Neural progenitor cell (in vitro differentiated cells): ENCODE data around the gene MYCBPAP. TPM values are rescaled to one million over a fixed set of nuclear protein-coding genes. Genes with fewer than 3 reads are reported as not detected.

Experiments used
- DNase-seq: peaks from one replicate; pipeline ENCODE4 v3.0.0-alpha.2; 2016; ENCODE audit warnings: low spot score
- H2AFZ ChIP-seq: fragments of 200-600 bp; sonication (generic); replicated peaks from 2 replicates; pipeline ENCODE4 v1.6.1; 2016; ENCODE audit warnings: antibody characterized with exemption
- H3F3A ChIP-seq: fragments of 200-600 bp; sonication (generic); 2 replicates; pipeline ENCODE4 v1.6.1; 2016; ENCODE audit warnings: antibody characterized with exemption, low read depth
- H3K27ac ChIP-seq: fragments of 200-600 bp; sonication (generic); 2 replicates; pipeline ENCODE4 v1.5.1; 2016; ENCODE audit warnings: mild to moderate bottlenecking
- H3K27me3 ChIP-seq: fragments of 200-600 bp; sonication (generic); 2 replicates; pipeline ENCODE4 v1.6.1; 2016; ENCODE audit warnings: mild to moderate bottlenecking, moderate library complexity
- H3K36me3 ChIP-seq: fragments of 200-600 bp; sonication (generic); 2 replicates; pipeline ENCODE4 v1.5.1; 2016
- H3K4me1 ChIP-seq: fragments of 200-600 bp; sonication (generic); 2 replicates; pipeline ENCODE4 v1.6.1; 2016; ENCODE audit warnings: mixed run types
- H3K4me2 ChIP-seq: fragments of 200-600 bp; sonication (generic); 2 replicates; pipeline ENCODE4 v1.6.1; 2016
- H3K4me3 ChIP-seq: fragments of 200-600 bp; sonication (generic); 2 replicates; pipeline ENCODE4 v1.5.1; 2016
- H3K79me2 ChIP-seq: fragments of 200-600 bp; sonication (generic); 2 replicates; pipeline ENCODE4 v1.6.1; 2016; ENCODE audit warnings: low read depth
- H3K9ac ChIP-seq: fragments of 200-600 bp; sonication (generic); 2 replicates; pipeline ENCODE4 v1.6.1; 2016
- H3K9me3 ChIP-seq: fragments of 200-600 bp; sonication (generic); 2 replicates; pipeline ENCODE4 v1.5.1; 2016; ENCODE audit warnings: low read depth
- H4K20me1 ChIP-seq: fragments of 200-600 bp; sonication (generic); 2 replicates; pipeline ENCODE4 v1.6.1; 2016; ENCODE audit warnings: low read depth
- H3K27ac Mint-ChIP-seq: 3 replicates; pipeline ENCODE4 v1.8.0; 2021; ENCODE audit warnings: mixed read lengths
- H3K27me3 Mint-ChIP-seq: 2 replicates; pipeline ENCODE4 v1.8.0; 2022; ENCODE audit warnings: low read depth, mild to moderate bottlenecking, inconsistent platforms, moderate library complexity, mixed read lengths; ENCODE audit not compliant: insufficient read depth
- H3K36me3 Mint-ChIP-seq: 3 replicates; pipeline ENCODE4 v1.8.0; 2021; ENCODE audit warnings: mixed read lengths
- H3K4me1 Mint-ChIP-seq: 3 replicates; pipeline ENCODE4 v1.8.0; 2021; ENCODE audit warnings: mixed read lengths
- H3K4me3 Mint-ChIP-seq: 3 replicates; pipeline ENCODE4 v1.8.0; 2021; ENCODE audit warnings: mild to moderate bottlenecking, moderate library complexity, mixed read lengths
- H3K9me3 Mint-ChIP-seq: 3 replicates; pipeline ENCODE4 v1.8.0; 2020; ENCODE audit warnings: mixed read lengths
- EZH2 ChIP-seq: fragments of 200-600 bp; sonication (generic); IDR thresholded peaks from 2 replicates; pipeline ENCODE4 v1.6.1; 2017; ENCODE audit warnings: antibody characterized with exemption, mild to moderate bottlenecking, moderate library complexity
- EZH2phosphoT487 ChIP-seq: fragments of 200-600 bp; sonication (generic); IDR thresholded peaks from 2 replicates; pipeline ENCODE4 v1.6.1; 2017; ENCODE audit warnings: antibody characterized with exemption
- total RNA-seq: library from RNA; depleted of rRNA; stranded (reverse); fragments of >200 nt; gene quantifications from 2 replicates; pipeline ENCODE4 v1.2.3, GENCODE V29; 2015; ENCODE audit warnings: low replicate concordance
- TF ChIP-seq, protein P1 (sequence below): fragments of 200-600 bp; sonication (generic); IDR thresholded peaks from 2 replicates; pipeline ENCODE4 v1.5.1; 2017; ENCODE audit warnings: antibody characterized with exemption, mild to moderate bottlenecking

Gene MYCBPAP
- total RNA-seq, 1 donor from 2014 or later, result 3.5 TPM

DNA sequence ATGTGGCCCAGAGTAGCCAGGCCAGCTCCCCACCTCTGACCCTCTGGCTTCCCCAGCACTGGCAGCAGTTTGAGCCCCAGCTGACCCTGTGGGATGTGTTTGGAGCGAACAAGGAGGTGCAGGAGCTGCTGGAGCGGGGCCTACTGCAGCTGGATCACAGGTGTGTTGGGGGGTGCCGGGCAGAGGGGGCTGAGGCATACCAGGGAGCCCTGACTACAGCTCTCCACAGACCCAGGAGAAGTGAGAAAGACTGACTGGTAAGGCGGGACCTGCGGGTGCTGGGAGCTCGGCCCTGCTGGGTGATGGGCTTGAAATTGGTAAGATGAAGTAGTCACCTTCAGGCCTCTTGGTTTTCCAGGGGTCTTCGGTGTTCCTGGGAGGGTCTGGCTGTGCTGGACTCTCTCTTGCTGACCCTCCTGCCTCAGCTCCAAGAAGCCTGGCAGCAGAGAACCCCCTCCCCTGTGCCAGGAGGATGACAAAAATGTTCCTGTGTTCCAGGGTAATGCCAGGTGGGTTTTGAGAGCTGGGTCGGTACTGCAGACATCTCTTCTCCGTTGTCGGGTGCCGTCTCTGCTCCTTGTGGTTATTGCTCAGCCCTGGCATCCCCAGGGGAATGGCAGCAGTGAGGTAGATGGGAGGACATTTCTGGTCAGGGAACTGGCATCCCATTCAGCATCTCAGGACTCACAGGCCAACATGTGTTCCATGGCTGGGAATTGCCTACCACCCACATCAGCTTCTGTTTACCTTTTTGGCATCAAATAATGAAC, 23.7 kb upstream of the MYCBPAP start:
- Histone ChIP-seq H3K4me3 (no peak overlapping the region), H3K9me3 (no peaks in the 10 kb centered on the region), H3F3A (peaks cover 5% of the 10 kb centered on the region), H3K27me3 (no peaks in the 10 kb centered on the region), H2AFZ (no peak overlapping the region), H3K9ac (no peak overlapping the region), H3K4me2 (no peak overlapping the region), H3K27ac (no peak overlapping the region), H3K79me2 (no peaks in the 10 kb centered on the region), H4K20me1 (peaks cover 5% of the 10 kb centered on the region), H3K4me1 (no peaks in the 10 kb centered on the region), H3K36me3 (no peaks in the 10 kb centered on the region)
- no peak for DNase-seq
- H3K4me3 Mint-ChIP-seq, result no peak overlapping the region
- no peaks in the 10 kb centered on the region for H3K9me3 Mint-ChIP-seq
- no peaks in the 10 kb centered on the region for H3K36me3 Mint-ChIP-seq
- H3K27me3 Mint-ChIP-seq, result no peaks in the 10 kb centered on the region
- no peak overlapping the region for H3K27ac Mint-ChIP-seq
- TF ChIP-seq, protein P1, sequence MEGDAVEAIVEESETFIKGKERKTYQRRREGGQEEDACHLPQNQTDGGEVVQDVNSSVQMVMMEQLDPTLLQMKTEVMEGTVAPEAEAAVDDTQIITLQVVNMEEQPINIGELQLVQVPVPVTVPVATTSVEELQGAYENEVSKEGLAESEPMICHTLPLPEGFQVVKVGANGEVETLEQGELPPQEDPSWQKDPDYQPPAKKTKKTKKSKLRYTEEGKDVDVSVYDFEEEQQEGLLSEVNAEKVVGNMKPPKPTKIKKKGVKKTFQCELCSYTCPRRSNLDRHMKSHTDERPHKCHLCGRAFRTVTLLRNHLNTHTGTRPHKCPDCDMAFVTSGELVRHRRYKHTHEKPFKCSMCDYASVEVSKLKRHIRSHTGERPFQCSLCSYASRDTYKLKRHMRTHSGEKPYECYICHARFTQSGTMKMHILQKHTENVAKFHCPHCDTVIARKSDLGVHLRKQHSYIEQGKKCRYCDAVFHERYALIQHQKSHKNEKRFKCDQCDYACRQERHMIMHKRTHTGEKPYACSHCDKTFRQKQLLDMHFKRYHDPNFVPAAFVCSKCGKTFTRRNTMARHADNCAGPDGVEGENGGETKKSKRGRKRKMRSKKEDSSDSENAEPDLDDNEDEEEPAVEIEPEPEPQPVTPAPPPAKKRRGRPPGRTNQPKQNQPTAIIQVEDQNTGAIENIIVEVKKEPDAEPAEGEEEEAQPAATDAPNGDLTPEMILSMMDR, result no peak
- TF ChIP-seq EZH2 (no peak), EZH2phosphoT487 (no peak)
- peaks cover 7% of the 10 kb centered on the region for H3K4me1 Mint-ChIP-seq

DNA sequence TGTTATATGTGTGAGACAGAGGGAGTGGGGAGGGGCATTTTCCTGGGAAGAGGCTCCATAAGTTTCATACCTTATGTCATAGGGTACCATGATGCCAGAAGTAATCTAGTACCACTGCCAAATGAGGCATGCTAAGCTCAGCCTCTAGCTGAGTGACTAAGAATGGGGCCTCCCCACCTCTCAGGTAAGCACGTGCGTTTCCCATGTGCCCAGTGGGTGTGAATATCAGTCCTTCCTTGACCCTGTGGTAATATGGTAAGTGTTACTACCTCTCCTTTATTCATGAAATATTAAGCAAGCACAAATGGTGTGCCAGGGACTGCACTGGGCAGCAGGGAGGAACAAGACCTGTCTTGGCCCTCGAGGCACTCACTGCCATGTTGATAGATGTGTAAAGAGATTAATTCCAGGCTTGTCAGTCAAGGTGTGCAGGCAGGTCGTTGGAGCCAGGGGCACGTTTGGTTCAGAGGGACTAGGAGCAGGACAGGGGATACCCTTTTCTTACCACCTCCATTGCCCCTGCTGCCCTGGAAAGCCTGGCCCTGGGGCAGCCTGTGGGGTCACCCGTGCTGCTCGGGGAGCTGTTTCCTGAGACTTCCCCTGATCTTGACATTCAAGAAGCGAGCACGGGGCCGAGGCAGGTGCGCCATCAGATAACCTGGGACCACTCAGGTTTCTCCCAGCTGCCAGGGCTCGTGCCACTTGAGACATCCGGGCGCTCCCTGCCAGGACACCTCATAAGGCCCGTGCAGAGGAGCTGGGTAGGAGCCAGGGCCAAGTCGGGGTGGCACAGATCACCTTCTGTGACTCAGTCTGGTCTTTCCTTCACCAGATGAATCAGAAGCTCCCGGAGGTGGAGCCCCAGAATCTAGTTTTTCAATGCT, 20.8 kb upstream of the MYCBPAP start:
- no peak overlapping the region for H3K4me2 ChIP-seq
- H3K4me3 ChIP-seq, result no peak overlapping the region
- no peak overlapping the region for H3K27ac ChIP-seq
- Mint-ChIP-seq H3K4me3 (no peak overlapping the region), H3K4me1 (peaks cover 4% of the 10 kb centered on the region), H3K27me3 (no peaks in the 10 kb centered on the region), H3K27ac (no peak overlapping the region), H3K9me3 (no peaks in the 10 kb centered on the region), H3K36me3 (no peaks in the 10 kb centered on the region)
- no peaks in the 10 kb centered on the region for H3K4me1 ChIP-seq
- no peak overlapping the region for H3K9ac ChIP-seq
- DNase-seq, result no peak
- H3K27me3 ChIP-seq, result no peaks in the 10 kb centered on the region
- H3F3A ChIP-seq, result no peaks in the 10 kb centered on the region
- H2AFZ ChIP-seq, result no peak overlapping the region
- H3K36me3 ChIP-seq, result no peaks in the 10 kb centered on the region
- no peak for TF ChIP-seq EZH2
- TF ChIP-seq, protein P1, result no peak
- no peak for TF ChIP-seq EZH2phosphoT487
- H3K79me2 ChIP-seq, result no peaks in the 10 kb centered on the region
- H4K20me1 ChIP-seq, result no peaks in the 10 kb centered on the region
- H3K9me3 ChIP-seq, result no peaks in the 10 kb centered on the region

DNA sequence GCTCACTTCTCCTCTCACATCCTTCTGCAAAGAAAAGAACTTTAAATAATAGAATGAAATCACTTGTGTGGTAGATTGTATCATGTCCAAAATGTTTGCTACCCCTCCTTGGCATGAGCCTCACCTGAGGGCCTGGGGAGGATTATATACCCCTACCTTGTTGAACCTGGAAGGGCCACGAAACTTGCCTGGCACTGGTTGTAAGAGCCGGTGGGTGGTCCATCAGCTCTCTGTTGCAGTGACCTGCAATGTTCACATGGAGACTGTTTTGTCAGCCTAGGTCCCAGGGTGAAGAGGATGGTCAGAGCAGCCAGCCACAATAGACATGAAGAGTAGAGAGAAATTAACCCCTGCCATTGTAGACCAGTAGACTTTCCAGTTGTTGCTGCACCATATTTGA, 19.4 kb upstream of the MYCBPAP start:
- Histone ChIP-seq H4K20me1 (no peaks in the 10 kb centered on the region), H3F3A (no peaks in the 10 kb centered on the region), H3K9ac (no peak overlapping the region), H3K4me3 (no peak overlapping the region), H3K36me3 (no peaks in the 10 kb centered on the region), H3K9me3 (no peaks in the 10 kb centered on the region), H3K4me1 (no peaks in the 10 kb centered on the region), H3K27me3 (no peaks in the 10 kb centered on the region), H2AFZ (no peak overlapping the region), H3K27ac (no peak overlapping the region), H3K4me2 (no peak overlapping the region), H3K79me2 (no peaks in the 10 kb centered on the region)
- no peaks in the 10 kb centered on the region for H3K36me3 Mint-ChIP-seq
- DNase-seq, result no peak
- peaks cover 2% of the 10 kb centered on the region for H3K4me1 Mint-ChIP-seq
- H3K4me3 Mint-ChIP-seq, result no peak overlapping the region
- TF ChIP-seq EZH2 (no peak), EZH2phosphoT487 (no peak)
- TF ChIP-seq, protein P1, result no peak
- no peaks in the 10 kb centered on the region for H3K27me3 Mint-ChIP-seq
- no peak overlapping the region for H3K27ac Mint-ChIP-seq
- no peaks in the 10 kb centered on the region for H3K9me3 Mint-ChIP-seq
